HepG2 (cell line): ENCODE data around the gene FAM83C. TPM values are rescaled to one million over a fixed set of nuclear protein-coding genes. Genes with fewer than 3 reads are reported as not detected.

Experiments
- FOXO4 ChIP-seq: sonication (generic); formaldehyde crosslinking; conservative IDR thresholded peaks from 2 replicates; pipeline ENCODE4 v1.8.1; 2023; ENCODE audit warnings: missing genetic modification reagents
- HDAC6 ChIP-seq: fragments of 200-600 bp; sonication (generic); IDR thresholded peaks from 2 replicates; pipeline ENCODE4 v1.7.0; 2017; ENCODE audit warnings: mild to moderate bottlenecking, antibody characterized with exemption, low read length, low read depth
- IRX3 ChIP-seq: sonication (generic); formaldehyde crosslinking; IDR thresholded peaks from 2 replicates; pipeline ENCODE4 v1.8.1; 2023; ENCODE audit warnings: mild to moderate bottlenecking, low read depth, missing genetic modification reagents, borderline replicate concordance
- NCOA1 ChIP-seq: sonication (generic); formaldehyde crosslinking; IDR thresholded peaks from 2 replicates; pipeline ENCODE4 v1.9.0; 2021; ENCODE audit warnings: missing genetic modification reagents
- NFE2L1 ChIP-seq: sonication (generic); formaldehyde crosslinking; IDR thresholded peaks from 2 replicates; pipeline ENCODE4 v1.4.0; 2020; ENCODE audit warnings: missing genetic modification reagents, mild to moderate bottlenecking, borderline replicate concordance
- SALL1 ChIP-seq: sonication (generic); formaldehyde crosslinking; IDR thresholded peaks from 2 replicates; pipeline ENCODE4 v1.8.0; 2022; ENCODE audit warnings: mild to moderate bottlenecking, missing genetic modification reagents
- SMYD3 ChIP-seq: sonication (generic); formaldehyde crosslinking; IDR thresholded peaks from 2 replicates; pipeline ENCODE4 v1.8.1; 2023; ENCODE audit warnings: mild to moderate bottlenecking, missing genetic modification reagents
- ZNF253 ChIP-seq: sonication (generic); formaldehyde crosslinking; IDR thresholded peaks from 2 replicates; pipeline ENCODE4 v1.8.0; 2022; ENCODE audit warnings: mild to moderate bottlenecking, missing genetic modification reagents, borderline replicate concordance
- ZNF260 ChIP-seq: sonication (generic); formaldehyde crosslinking; IDR thresholded peaks from 2 replicates; pipeline ENCODE4 v1.4.0; 2020; ENCODE audit warnings: missing genetic modification reagents, low read depth, mild to moderate bottlenecking, borderline replicate concordance
- ZNF407 ChIP-seq: sonication (generic); formaldehyde crosslinking; IDR thresholded peaks from one replicate; pipeline ENCODE4 v1.5.1; 2020; ENCODE audit warnings: mild to moderate bottlenecking, missing genetic modification reagents; ENCODE audit errors: not compliant biosample characterization
- ZNF547 ChIP-seq: sonication (generic); formaldehyde crosslinking; IDR thresholded peaks from 2 replicates; pipeline ENCODE4 v1.5.1; 2020; ENCODE audit warnings: mild to moderate bottlenecking, missing genetic modification reagents
- ZNF687 ChIP-seq: sonication (generic); formaldehyde crosslinking; IDR thresholded peaks from 2 replicates; pipeline ENCODE4 v1.5.1; 2020; ENCODE audit warnings: mild to moderate bottlenecking, missing genetic modification reagents, moderate library complexity
- ZNF746 ChIP-seq: sonication (generic); formaldehyde crosslinking; IDR thresholded peaks from 2 replicates; pipeline ENCODE4 v1.8.0; 2022; ENCODE audit warnings: mild to moderate bottlenecking, missing genetic modification reagents
- ZNF891 ChIP-seq: sonication (generic); formaldehyde crosslinking; IDR thresholded peaks from 2 replicates; pipeline ENCODE4 v1.5.0; 2020; ENCODE audit warnings: mild to moderate bottlenecking, missing genetic modification reagents
- polyA plus RNA-seq, 8 experiments: library from polyadenylated mRNA; depleted of rRNA in 3 of 8; stranded (reverse) in 7 of 8; unstranded in 1 of 8; fragments of >200 nt; fragmentation: Illumina TruSeq in 4 of 8; extraction: Trizol in 4 of 8; gene quantifications; 2 replicates each; pipeline versions ENCODE4 v1.2.1 to v1.2.3, GENCODE V29; 2011 to 2016; ENCODE audit warnings: low read depth in 4 of 8, missing spikeins in 1 of 8, mixed read lengths in 1 of 8; ENCODE audit not compliant: insufficient read depth in 1 of 8
- total RNA-seq, 5 experiments: library from RNA; depleted of rRNA; stranded (reverse); fragments of >200 nt; fragmentation: Illumina TruSeq; extraction: Trizol; gene quantifications; 2 replicates each; pipeline ENCODE4 v1.2.3, GENCODE V29; 2016; ENCODE audit warnings: low read depth in 1 of 5

The FAM83C gene
- total and polyA plus RNA-seq, 2 of the 13 experiments (the other 11 are each of a cell fraction or from before 2014, with no cell fraction given): 0.04 TPM; not detected in 1

DNA sequence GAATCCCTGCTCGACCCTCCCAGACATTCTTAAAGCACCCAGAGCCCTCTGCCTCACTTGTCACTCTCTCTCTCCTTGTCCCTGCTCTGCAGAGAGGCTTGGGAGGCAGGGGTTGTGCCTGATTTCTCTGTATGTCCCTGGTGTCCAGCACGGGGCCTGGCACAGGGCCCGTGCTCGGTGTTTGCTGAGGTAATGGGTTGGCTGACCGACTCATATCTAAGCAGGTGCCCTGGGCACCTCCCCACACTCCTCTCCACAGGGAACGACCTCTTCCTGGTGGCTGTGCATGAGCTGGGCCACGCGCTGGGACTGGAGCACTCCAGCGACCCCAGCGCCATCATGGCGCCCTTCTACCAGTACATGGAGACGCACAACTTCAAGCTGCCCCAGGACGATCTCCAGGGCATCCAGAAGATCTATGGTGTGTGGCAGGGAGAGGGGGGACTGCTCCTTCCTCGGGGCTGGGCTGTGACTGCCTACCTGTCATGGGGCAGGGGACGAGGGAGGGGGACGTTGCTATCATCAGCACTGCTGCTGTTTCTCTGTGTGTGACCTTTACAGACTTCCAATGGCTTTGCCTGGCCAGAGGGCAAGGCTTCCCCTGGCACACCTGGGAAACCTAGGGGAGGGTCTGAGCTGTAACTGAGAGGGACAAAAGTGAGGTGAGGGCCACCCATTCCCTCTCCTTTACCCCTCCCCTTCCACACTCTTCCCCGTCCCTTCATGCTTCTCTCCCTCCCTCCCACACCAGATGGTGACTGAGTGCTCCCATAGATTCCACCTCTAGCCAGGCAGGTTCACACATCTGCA lies 28.5 kb downstream of the FAM83C start (continued):
- TF ChIP-seq SALL1 (CRISPR knock-in tag) (no peak), ZNF687 (CRISPR knock-in tag) (peak; percentile 80), NFE2L1 (CRISPR knock-in tag) (0 out of 2 replicates have a peak, but pooled peaks have one; percentile 32), NCOA1 (CRISPR knock-in tag) (no peak), HDAC6 (no peak), ZNF891 (CRISPR knock-in tag) (0 out of 2 replicates have a peak, but pooled peaks have one; percentile 22), ZNF407 (no peak), SMYD3 (CRISPR knock-in tag) (no peak), FOXO4 (CRISPR knock-in tag) (0 out of 2 replicates have a peak, but pooled peaks have one; percentile 8), ZNF260 (CRISPR knock-in tag) (0 out of 2 replicates have a peak, but pooled peaks have one; percentile 59), ZNF746 (CRISPR knock-in tag) (0 out of 2 replicates have a peak, but pooled peaks have one; percentile 24), IRX3 (CRISPR knock-in tag) (no peak), ZNF253 (CRISPR knock-in tag) (peak; percentile 77; the same call in 1 of the 2 replicates), ZNF547 (CRISPR knock-in tag) (peak; percentile 51; the same call in 1 of the 2 replicates)
